GM19463 (cell line): Measurements from ENCODE around the gene MAGI3.

ENCODE experiments used
- ATAC-seq: cut with Tn5 transposase; IDR thresholded peaks from one replicate; pipeline ENCODE4 v1.9.1; 2021; ENCODE audit warnings: mild to moderate bottlenecking, moderate library complexity; ENCODE audit not compliant: unreplicated experiment

MAGI3 gene

GRCh38 chr1:113389953-113390834 lies at the start of gene MAGI3:
Gene MAGI3, plus strand, starts transcription at chr1:113390515. Its CDS starts 519 bp downstream, at chr1:113391034.
- ATAC-seq = peak; percentile 99

GRCh38 chr1:113353580-113353979 lies 36.7 kb upstream of the MAGI3 start:
- ATAC-seq = no peak

- no peak for ATAC-seq
Measured at GRCh38 chr1:113363935-113364334, 26.4 kb upstream of the MAGI3 start.

GRCh38 chr1:113369040-113369439 lies 21.3 kb upstream of the MAGI3 start:
- no peak for ATAC-seq

GRCh38 chr1:113369699-113370098 lies 20.6 kb upstream of the MAGI3 start:
- no peak for ATAC-seq

- ATAC-seq = no peak
Measured at GRCh38 chr1:113370868-113371267, 19.4 kb upstream of the MAGI3 start.

- no peak for ATAC-seq
Measured at GRCh38 chr1:113372546-113372945, 17.8 kb upstream of the MAGI3 start.

- ATAC-seq = no peak
Measured at GRCh38 chr1:113373644-113374043, 16.7 kb upstream of the MAGI3 start.

- ATAC-seq = no peak
Measured at GRCh38 chr1:113375878-113376277, 14.4 kb upstream of the MAGI3 start.

GRCh38 chr1:113380075-113380474 lies 10.2 kb upstream of the MAGI3 start:
- ATAC-seq = no peak

GRCh38 chr1:113388017-113388620 lies 2.2 kb upstream of the MAGI3 start:
- no peak for ATAC-seq

GRCh38 chr1:113388621-113389358 lies 1.5 kb upstream of the MAGI3 start:
- no peak for ATAC-seq

- ATAC-seq = no peak
Measured at GRCh38 chr1:113389359-113389952, 859 bp upstream of the MAGI3 start.

- no peak for ATAC-seq
Measured at GRCh38 chr1:113390871-113391648, 745 bp downstream of the MAGI3 start.

GRCh38 chr1:113391649-113392271 lies 1.4 kb downstream of the MAGI3 start:
- ATAC-seq = no peak

- ATAC-seq = no peak
Measured at GRCh38 chr1:113392541-113393128, 2.3 kb downstream of the MAGI3 start.

GRCh38 chr1:113394043-113394862 lies 3.9 kb downstream of the MAGI3 start:
- ATAC-seq = no peak

- ATAC-seq = no peak
Measured at GRCh38 chr1:113394863-113395259, 4.5 kb downstream of the MAGI3 start.

- ATAC-seq = no peak
Measured at GRCh38 chr1:113396102-113396501, 5.8 kb downstream of the MAGI3 start.
